Measurements from ENCODE around the gene ATOH7. TPM values are rescaled to one million over a fixed set of nuclear protein-coding genes. Genes with fewer than 3 reads are reported as not detected.

The ATOH7 gene
- total RNA-seq, 1 experiment from 2014 or later = not detected

GRCh38 chr10:68231106-68231816, 652 bp downstream of the ATOH7 start:
- no peaks in the 10 kb centered on the region for H3K9me3 ChIP-seq (ENCODE audit: low read length)
- H3K4me2 ChIP-seq (ENCODE audit: low read depth, low read length, poor library complexity, severe bottlenecking) = peak overlapping the region; percentile 74
- peak overlapping the region; percentile 67 for H3K4me3 ChIP-seq (ENCODE audit: low read length)
- H3K36me3 ChIP-seq (ENCODE audit: insufficient read depth, low read length) = no peaks in the 10 kb centered on the region
- DNase-seq = peak; percentile 84
- H3K4me1 ChIP-seq (ENCODE audit: low read length) = peaks cover 13% of the 10 kb centered on the region
- H3K9me2 ChIP-seq (replicated peaks; ENCODE audit: insufficient read depth, low read length) = no peaks in the 10 kb centered on the region
- H3K79me2 ChIP-seq (ENCODE audit: low read length) = no peaks in the 10 kb centered on the region
- H2AFZ ChIP-seq (ENCODE audit: low read length) = peak overlapping the region; percentile 97
- H3K9ac ChIP-seq (ENCODE audit: low read length) = peak overlapping the region; percentile 66
- H3K27ac ChIP-seq (ENCODE audit: low read length) = no peak overlapping the region
- no peaks in the 10 kb centered on the region for H3K27me3 ChIP-seq (ENCODE audit: low read length)
- no peaks in the 10 kb centered on the region for H4K20me1 ChIP-seq (ENCODE audit: insufficient read depth, low read depth, low read length)

GRCh38 chr10:68230268-68230667, 1.6 kb downstream of the ATOH7 start:
- H3K9me3 ChIP-seq (ENCODE audit: low read length) = no peaks in the 10 kb centered on the region
- no peaks in the 10 kb centered on the region for H4K20me1 ChIP-seq (ENCODE audit: insufficient read depth, low read depth, low read length)
- no peak for DNase-seq
- no peaks in the 10 kb centered on the region for H3K27me3 ChIP-seq (ENCODE audit: low read length)
- H3K36me3 ChIP-seq (ENCODE audit: insufficient read depth, low read length) = no peaks in the 10 kb centered on the region
- peaks cover 13% of the 10 kb centered on the region for H3K4me1 ChIP-seq (ENCODE audit: low read length)
- H3K27ac ChIP-seq (ENCODE audit: low read length) = no peak overlapping the region
- no peak overlapping the region for H3K9ac ChIP-seq (ENCODE audit: low read length)
- no peaks in the 10 kb centered on the region for H3K9me2 ChIP-seq (replicated peaks; ENCODE audit: insufficient read depth, low read length)
- H3K79me2 ChIP-seq (ENCODE audit: low read length) = no peaks in the 10 kb centered on the region
- H3K4me2 ChIP-seq (ENCODE audit: low read depth, low read length, poor library complexity, severe bottlenecking) = no peak overlapping the region
- no peak overlapping the region for H2AFZ ChIP-seq (ENCODE audit: low read length)
- H3K4me3 ChIP-seq (ENCODE audit: low read length) = no peak overlapping the region

- H3K36me3 ChIP-seq (ENCODE audit: insufficient read depth, low read length) = no peaks in the 10 kb centered on the region
- no peak overlapping the region for H3K4me3 ChIP-seq (ENCODE audit: low read length)
- no peak overlapping the region for H2AFZ ChIP-seq (ENCODE audit: low read length)
- H3K27me3 ChIP-seq (ENCODE audit: low read length) = no peaks in the 10 kb centered on the region
- H3K27ac ChIP-seq (ENCODE audit: low read length) = no peak overlapping the region
- H3K79me2 ChIP-seq (ENCODE audit: low read length) = no peaks in the 10 kb centered on the region
- no peak overlapping the region for H3K4me2 ChIP-seq (ENCODE audit: low read depth, low read length, poor library complexity, severe bottlenecking)
- H3K9me3 ChIP-seq (ENCODE audit: low read length) = no peaks in the 10 kb centered on the region
- no peak overlapping the region for H3K9ac ChIP-seq (ENCODE audit: low read length)
- H4K20me1 ChIP-seq (ENCODE audit: insufficient read depth, low read depth, low read length) = no peaks in the 10 kb centered on the region
- H3K4me1 ChIP-seq (ENCODE audit: low read length) = no peaks in the 10 kb centered on the region
- no peak for DNase-seq
- H3K9me2 ChIP-seq (replicated peaks; ENCODE audit: insufficient read depth, low read length) = no peaks in the 10 kb centered on the region
Observed at GRCh38 chr10:68224810-68225209, 7.1 kb downstream of the ATOH7 start.

GRCh38 chr10:68223535-68224165, 8.3 kb downstream of the ATOH7 start:
- H3K79me2 ChIP-seq (ENCODE audit: low read length) = no peaks in the 10 kb centered on the region
- no peaks in the 10 kb centered on the region for H3K36me3 ChIP-seq (ENCODE audit: insufficient read depth, low read length)
- no peaks in the 10 kb centered on the region for H3K27me3 ChIP-seq (ENCODE audit: low read length)
- no peak overlapping the region for H3K9ac ChIP-seq (ENCODE audit: low read length)
- DNase-seq = peak; percentile 49
- no peak overlapping the region for H3K4me2 ChIP-seq (ENCODE audit: low read depth, low read length, poor library complexity, severe bottlenecking)
- H3K4me1 ChIP-seq (ENCODE audit: low read length) = no peaks in the 10 kb centered on the region
- H3K9me3 ChIP-seq (ENCODE audit: low read length) = no peaks in the 10 kb centered on the region
- H3K27ac ChIP-seq (ENCODE audit: low read length) = no peak overlapping the region
- no peak overlapping the region for H2AFZ ChIP-seq (ENCODE audit: low read length)
- H3K4me3 ChIP-seq (ENCODE audit: low read length) = no peak overlapping the region
- no peaks in the 10 kb centered on the region for H3K9me2 ChIP-seq (replicated peaks; ENCODE audit: insufficient read depth, low read length)
- H4K20me1 ChIP-seq (ENCODE audit: insufficient read depth, low read depth, low read length) = no peaks in the 10 kb centered on the region

- H3K9me3 ChIP-seq (ENCODE audit: low read length) = no peaks in the 10 kb centered on the region
- no peak overlapping the region for H2AFZ ChIP-seq (ENCODE audit: low read length)
- no peaks in the 10 kb centered on the region for H3K36me3 ChIP-seq (ENCODE audit: insufficient read depth, low read length)
- H3K4me1 ChIP-seq (ENCODE audit: low read length) = no peaks in the 10 kb centered on the region
- no peak overlapping the region for H3K9ac ChIP-seq (ENCODE audit: low read length)
- H3K79me2 ChIP-seq (ENCODE audit: low read length) = no peaks in the 10 kb centered on the region
- H4K20me1 ChIP-seq (ENCODE audit: insufficient read depth, low read depth, low read length) = no peaks in the 10 kb centered on the region
- no peaks in the 10 kb centered on the region for H3K27me3 ChIP-seq (ENCODE audit: low read length)
- no peaks in the 10 kb centered on the region for H3K9me2 ChIP-seq (replicated peaks; ENCODE audit: insufficient read depth, low read length)
- no peak overlapping the region for H3K27ac ChIP-seq (ENCODE audit: low read length)
- no peak overlapping the region for H3K4me2 ChIP-seq (ENCODE audit: low read depth, low read length, poor library complexity, severe bottlenecking)
- no peak for DNase-seq
- no peak overlapping the region for H3K4me3 ChIP-seq (ENCODE audit: low read length)
Observed at GRCh38 chr10:68222391-68222790, 9.5 kb downstream of the ATOH7 start.

- no peak for DNase-seq
Observed at GRCh38 chr10:68221196-68221595, 10.7 kb downstream of the ATOH7 start.

GRCh38 chr10:68218786-68219185, 13.1 kb downstream of the ATOH7 start:
- H4K20me1 ChIP-seq (ENCODE audit: insufficient read depth, low read depth, low read length) = no peaks in the 10 kb centered on the region
- no peak overlapping the region for H2AFZ ChIP-seq (ENCODE audit: low read length)
- H3K9ac ChIP-seq (ENCODE audit: low read length) = no peak overlapping the region
- H3K4me2 ChIP-seq (ENCODE audit: low read depth, low read length, poor library complexity, severe bottlenecking) = no peak overlapping the region
- H3K79me2 ChIP-seq (ENCODE audit: low read length) = no peaks in the 10 kb centered on the region
- no peaks in the 10 kb centered on the region for H3K36me3 ChIP-seq (ENCODE audit: insufficient read depth, low read length)
- H3K27ac ChIP-seq (ENCODE audit: low read length) = no peak overlapping the region
- no peaks in the 10 kb centered on the region for H3K4me1 ChIP-seq (ENCODE audit: low read length)
- H3K9me3 ChIP-seq (ENCODE audit: low read length) = no peaks in the 10 kb centered on the region
- no peak overlapping the region for H3K4me3 ChIP-seq (ENCODE audit: low read length)
- no peaks in the 10 kb centered on the region for H3K9me2 ChIP-seq (replicated peaks; ENCODE audit: insufficient read depth, low read length)
- no peak for DNase-seq
- H3K27me3 ChIP-seq (ENCODE audit: low read length) = no peaks in the 10 kb centered on the region

More at GRCh38 chr10:68221196-68221595, 10.7 kb downstream of the ATOH7 start:
- H3K27ac ChIP-seq (ENCODE audit: low read length) = no peak overlapping the region
- no peaks in the 10 kb centered on the region for H3K36me3 ChIP-seq (ENCODE audit: insufficient read depth, low read length)
- no peaks in the 10 kb centered on the region for H3K9me2 ChIP-seq (replicated peaks; ENCODE audit: insufficient read depth, low read length)
- no peak overlapping the region for H3K9ac ChIP-seq (ENCODE audit: low read length)
- H3K4me3 ChIP-seq (ENCODE audit: low read length) = no peak overlapping the region
- H3K4me2 ChIP-seq (ENCODE audit: low read depth, low read length, poor library complexity, severe bottlenecking) = no peak overlapping the region
- no peaks in the 10 kb centered on the region for H3K79me2 ChIP-seq (ENCODE audit: low read length)
- no peaks in the 10 kb centered on the region for H4K20me1 ChIP-seq (ENCODE audit: insufficient read depth, low read depth, low read length)
- no peaks in the 10 kb centered on the region for H3K27me3 ChIP-seq (ENCODE audit: low read length)
- no peak overlapping the region for H2AFZ ChIP-seq (ENCODE audit: low read length)
- no peaks in the 10 kb centered on the region for H3K4me1 ChIP-seq (ENCODE audit: low read length)
- no peaks in the 10 kb centered on the region for H3K9me3 ChIP-seq (ENCODE audit: low read length)

- no peaks in the 10 kb centered on the region for H3K79me2 ChIP-seq (ENCODE audit: low read length)
- H3K9ac ChIP-seq (ENCODE audit: low read length) = no peak overlapping the region
- H4K20me1 ChIP-seq (ENCODE audit: insufficient read depth, low read depth, low read length) = no peaks in the 10 kb centered on the region
- 0 out of 2 replicates have a peak, but pooled peaks cover 2% of the 10 kb centered on the region for H3K4me1 ChIP-seq (ENCODE audit: low read length)
- no peak overlapping the region for H2AFZ ChIP-seq (ENCODE audit: low read length)
- no peak overlapping the region for H3K4me2 ChIP-seq (ENCODE audit: low read depth, low read length, poor library complexity, severe bottlenecking)
- H3K9me3 ChIP-seq (ENCODE audit: low read length) = no peaks in the 10 kb centered on the region
- no peaks in the 10 kb centered on the region for H3K9me2 ChIP-seq (replicated peaks; ENCODE audit: insufficient read depth, low read length)
- no peaks in the 10 kb centered on the region for H3K27me3 ChIP-seq (ENCODE audit: low read length)
- DNase-seq = peak; percentile 67
- no peaks in the 10 kb centered on the region for H3K36me3 ChIP-seq (ENCODE audit: insufficient read depth, low read length)
- H3K27ac ChIP-seq (ENCODE audit: low read length) = no peak overlapping the region
- no peak overlapping the region for H3K4me3 ChIP-seq (ENCODE audit: low read length)
Observed at GRCh38 chr10:68212721-68213352, 19.1 kb downstream of the ATOH7 start.

All from Karpas-422 (cell line).